Endothelial cell of umbilical vein (primary cell): ENCODE measurements around the gene TMEM178B. TPM values are rescaled to one million over a fixed set of nuclear protein-coding genes. Genes with fewer than 3 reads are reported as not detected.

Source experiments
- BruUV-seq: library from RNA; stranded (reverse); fragments of 400-500 nt; replicated peaks from 2 replicates; lab custom pipeline; 2021; lab: Mats Ljungman, UMichigan
- CTCF ChIA-PET: fragments of 300-600, 350-600 bp; sonication (Branson Sonifier 250); formaldehyde crosslinking; loops from one replicate; lab custom pipeline; 2021; ENCODE audit warnings: antibody characterized with exemption, inconsistent platforms; lab: Charles Lee
- POLR2A ChIA-PET: fragments of 300-600, 350-600 bp; sonication (Branson Sonifier 250); formaldehyde crosslinking; loops from one replicate; lab custom pipeline; 2021; ENCODE audit warnings: antibody characterized with exemption, inconsistent platforms; lab: Charles Lee
- DNase-seq: peaks from one replicate; pipeline ENCODE4 v3.0.0-alpha.2; 2011; ENCODE audit warnings: low read depth, low spot score
- FAIRE-seq: peaks from 2 replicates; lab custom pipeline; 2011; peaks lifted over from hg19 to GRCh38; lab: Jason Lieb, UNC
- H2AFZ ChIP-seq: 2 replicates; pipeline ENCODE4 v1.6.0; 2012; ENCODE audit warnings: low read depth, low read length, control low read depth, inconsistent platforms
- H3K27ac ChIP-seq: 2 replicates; pipeline ENCODE4 v1.5.1; 2011; ENCODE audit warnings: low read depth, mild to moderate bottlenecking, control low read depth, low read length, moderate library complexity; ENCODE audit not compliant: insufficient read depth
- H3K27me3 ChIP-seq, 2 experiments: 2 replicates each; pipeline versions ENCODE4 v1.6.0 to v1.6.1; 2011; ENCODE audit warnings: low read length in 2 of 2, mixed read lengths in 1 of 2; ENCODE audit not compliant: control insufficient read depth in 2 of 2, insufficient read depth in 2 of 2
- H3K36me3 ChIP-seq, 2 experiments: 2 replicates in 1 of 2; 3 replicates in 1 of 2; pipeline ENCODE4 v1.5.1; 2011; ENCODE audit warnings: low read length in 2 of 2, mild to moderate bottlenecking in 1 of 2, moderate library complexity in 1 of 2; ENCODE audit not compliant: control insufficient read depth in 2 of 2, insufficient read depth in 2 of 2; ENCODE audit errors: extremely low read depth in 1 of 2
- H3K4me1 ChIP-seq: 3 replicates; pipeline ENCODE4 v1.5.1; 2011; ENCODE audit warnings: mild to moderate bottlenecking, low read length; ENCODE audit not compliant: control insufficient read depth, insufficient read depth; ENCODE audit errors: extremely low read depth
- H3K4me2 ChIP-seq: 2 replicates; pipeline ENCODE4 v1.6.1; 2011; ENCODE audit warnings: low read length, control low read depth, mixed read lengths; ENCODE audit not compliant: insufficient read depth
- H3K4me3 ChIP-seq, 3 experiments: fragments of 200-600 bp in 1 of 3; sonication (generic), shearing (Covaris generic) in 1 of 3; replicated peaks in 1 of 3; 2 replicates each; pipeline ENCODE4 v1.5.1; 2011 to 2016; ENCODE audit warnings: control low read depth in 3 of 3, low read length in 3 of 3, mild to moderate bottlenecking in 2 of 3, inconsistent platforms in 1 of 3, low read depth in 1 of 3, moderate library complexity in 1 of 3; ENCODE audit not compliant: insufficient read depth in 1 of 3
- H3K79me2 ChIP-seq: 2 replicates; pipeline ENCODE4 v1.6.0; 2012; ENCODE audit warnings: low read length, inconsistent platforms; ENCODE audit not compliant: control insufficient read depth, insufficient read depth
- H3K9ac ChIP-seq: replicated peaks from 2 replicates; pipeline ENCODE3; 2011; ENCODE audit warnings: low read length, control low read depth; ENCODE audit not compliant: insufficient read depth; ENCODE audit errors: extremely low read depth
- H3K9me1 ChIP-seq: replicated peaks from 3 replicates; pipeline ENCODE4 v1.6.0; 2011; ENCODE audit warnings: mild to moderate bottlenecking, low read length; ENCODE audit not compliant: control insufficient read depth, insufficient read depth; ENCODE audit errors: extremely low read depth
- H3K9me3 ChIP-seq: replicated peaks from 2 replicates; pipeline ENCODE4 v1.5.1; 2012; ENCODE audit warnings: low read length, inconsistent platforms; ENCODE audit not compliant: control insufficient read depth, insufficient read depth
- H4K20me1 ChIP-seq: replicated peaks from 2 replicates; pipeline ENCODE3; 2011; ENCODE audit warnings: mild to moderate bottlenecking, low read length; ENCODE audit not compliant: control insufficient read depth, insufficient read depth; ENCODE audit errors: extremely low read depth
- EZH2 ChIP-seq: IDR thresholded peaks from 2 replicates; pipeline ENCODE4 v1.6.1; 2012; ENCODE audit warnings: borderline replicate concordance, low read depth, mild to moderate bottlenecking, moderate library complexity, low read length, inconsistent platforms; ENCODE audit not compliant: severe bottlenecking
- FOS ChIP-seq: IDR thresholded peaks from 2 replicates; pipeline ENCODE4 v1.6.1; 2011; ENCODE audit warnings: mild to moderate bottlenecking, low read length, moderate library complexity, borderline replicate concordance; ENCODE audit not compliant: insufficient read depth
- GATA2 ChIP-seq: IDR thresholded peaks from 2 replicates; pipeline ENCODE4 v1.7.0; 2011; ENCODE audit warnings: low read depth, mild to moderate bottlenecking, moderate library complexity, mixed read lengths, low read length; ENCODE audit not compliant: insufficient read length, insufficient read depth
- JUN ChIP-seq: IDR thresholded peaks from 2 replicates; pipeline ENCODE4 v1.6.1; 2011; ENCODE audit warnings: borderline replicate concordance, low read depth; ENCODE audit not compliant: insufficient read length, insufficient read depth
- MYC ChIP-seq: IDR thresholded peaks from one replicate; pipeline ENCODE4 v1.6.1; 2011; ENCODE audit warnings: mild to moderate bottlenecking, low read depth, low read length
- POLR2A ChIP-seq: IDR thresholded peaks from 2 replicates; pipeline ENCODE4 v1.6.1; 2012; ENCODE audit warnings: low read depth, mild to moderate bottlenecking, control low read depth, low read length
- POLR2AphosphoS5 ChIP-seq: IDR thresholded peaks from 2 replicates; pipeline ENCODE4 v1.6.1; 2012; ENCODE audit warnings: low read depth, mild to moderate bottlenecking, control low read depth, low read length, moderate library complexity; ENCODE audit not compliant: insufficient read depth
- dilution Hi-C: fragments of 300-500 bp; cut with MboI; formaldehyde crosslinking; loops from one replicate; pipeline ENCODE4 v1.15.0; 2019; ENCODE audit warnings: low sequenced_read_pairs; ENCODE audit not compliant: extremely low pct_ligation_motif_present
- intact Hi-C: fragments of 100-400 bp; cut with micrococcal nuclease; formaldehyde crosslinking; loops from one replicate; pipeline ENCODE4 v1.10.0; 2022
- polyA plus RNA-seq, 4 experiments: library from polyadenylated mRNA; depleted of rRNA in 3 of 4; stranded (reverse) in 3 of 4; unstranded in 1 of 4; fragments of >200 nt; gene quantifications; 2 replicates each; pipeline versions ENCODE4 v1.2.1 to v1.2.3, GENCODE V29; 2011 to 2012; ENCODE audit warnings: missing spikeins in 1 of 4
- total RNA-seq: library from RNA; stranded (reverse); gene quantifications from 2 replicates; pipeline ENCODE4 v1.2.3, GENCODE V29; 2021
- TF ChIP-seq, protein P1 (sequence below): IDR thresholded peaks from 2 replicates; pipeline ENCODE4 v1.6.1; 2011; ENCODE audit not compliant: insufficient read depth, insufficient read length

The TMEM178B gene
- total and polyA plus RNA-seq, 2 donors (not counting 3 experiments of a cell fraction or from before 2014, with no cell fraction given), result not detected

DNA sequence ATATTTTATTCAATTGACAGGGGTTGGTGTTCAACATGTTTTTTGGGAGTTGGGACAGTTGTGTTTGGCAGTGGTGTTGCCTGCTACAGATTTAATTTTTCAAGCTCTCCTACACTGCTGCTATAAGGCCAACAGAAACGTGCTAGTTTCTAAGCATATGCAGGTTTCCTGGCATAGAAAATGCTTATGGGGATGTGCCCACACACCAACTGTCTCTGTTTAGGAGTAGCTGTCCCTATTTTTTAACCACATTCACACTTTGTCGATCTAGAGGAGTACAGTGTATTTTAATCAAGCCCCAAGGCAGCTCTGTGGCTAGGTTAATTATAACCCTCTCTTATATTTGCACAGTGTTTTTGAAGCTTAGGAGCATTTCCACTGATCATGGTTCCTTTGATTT lies 28.6 kb downstream of the TMEM178B start:
- BruUV-seq, result no TSS peak
- Histone ChIP-seq H3K4me1 (no peaks in the 10 kb centered on the region), H3K36me3 (no peaks in the 10 kb centered on the region), H3K9me1 (no peaks in the 10 kb centered on the region), H3K4me3 (no peak overlapping the region), H3K9me3 (peaks cover 2% of the 10 kb centered on the region), H4K20me1 (no peaks in the 10 kb centered on the region), H3K4me2 (no peak overlapping the region), H3K27ac (no peak overlapping the region), H3K9ac (no peak overlapping the region), H3K79me2 (no peaks in the 10 kb centered on the region), H3K27me3 (no peaks in the 10 kb centered on the region), H2AFZ (no peak overlapping the region)
- dilution Hi-C loops (no loop called here), intact Hi-C loops (no loop called here)
- TF ChIP-seq, protein P1, sequence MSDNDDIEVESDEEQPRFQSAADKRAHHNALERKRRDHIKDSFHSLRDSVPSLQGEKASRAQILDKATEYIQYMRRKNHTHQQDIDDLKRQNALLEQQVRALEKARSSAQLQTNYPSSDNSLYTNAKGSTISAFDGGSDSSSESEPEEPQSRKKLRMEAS, result no peak
- CTCF ChIA-PET, result no interaction called here
- POLR2A ChIA-PET, result no interaction called here
- DNase-seq, result no peak
- FAIRE-seq, result no peak

DNA sequence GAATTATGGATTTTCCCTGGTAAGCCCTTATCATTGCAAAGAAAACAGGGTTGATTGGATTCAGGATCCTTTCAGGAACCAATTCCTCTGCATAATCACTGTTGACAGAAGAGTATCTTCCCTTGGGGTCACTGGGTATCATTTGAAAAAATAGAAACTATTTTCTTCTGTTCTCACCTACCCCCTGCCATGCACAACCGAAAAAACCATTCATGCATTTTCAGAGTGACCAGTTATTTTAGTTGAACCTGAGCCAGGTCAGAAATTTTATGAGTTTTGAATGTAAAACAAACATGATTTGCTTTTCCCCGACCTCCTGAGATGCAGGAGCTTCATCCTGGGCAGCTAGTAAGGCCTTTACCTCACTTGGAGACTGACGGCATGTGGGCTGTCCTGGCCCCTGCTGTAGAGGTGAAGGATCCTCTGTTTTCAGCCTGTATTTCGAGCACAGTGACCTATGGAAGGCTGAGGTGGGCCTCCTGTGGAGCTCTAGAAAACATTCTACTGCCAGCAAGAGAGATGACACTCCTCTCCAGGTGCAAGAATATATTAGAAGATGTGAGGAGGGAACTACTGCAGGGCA lies 30.1 kb downstream of the TMEM178B start:
- no TSS peak for BruUV-seq
- H3K79me2 ChIP-seq, result no peaks in the 10 kb centered on the region
- dilution Hi-C loops, result no loop called here

More for the DNA sequence above, 30.1 kb downstream of the TMEM178B start:
- H3K9me1 ChIP-seq, result no peaks in the 10 kb centered on the region
- ChIA-PET POLR2A (no interaction called here), CTCF (no interaction called here)
- DNase-seq, result no peak
- no peak overlapping the region for H3K4me2 ChIP-seq
- peaks cover 2% of the 10 kb centered on the region for H3K9me3 ChIP-seq
- no peak overlapping the region for H3K4me3 ChIP-seq
- no peaks in the 10 kb centered on the region for H4K20me1 ChIP-seq
- TF ChIP-seq GATA2 (no peak), MYC (no peak), FOS (no peak), JUN (no peak), EZH2 (no peak), POLR2A (no peak), POLR2AphosphoS5 (no peak)
- TF ChIP-seq, protein P1, result no peak
- no peak overlapping the region for H3K27ac ChIP-seq
- intact Hi-C loops, result no loop called here
- H3K4me1 ChIP-seq, result no peaks in the 10 kb centered on the region
- no peaks in the 10 kb centered on the region for H3K27me3 ChIP-seq
- H3K9ac ChIP-seq, result no peak overlapping the region
- no peaks in the 10 kb centered on the region for H3K36me3 ChIP-seq
- no peak for FAIRE-seq
- H2AFZ ChIP-seq, result no peak overlapping the region
